ENCODE results near the gene DOC2A.

DNA sequence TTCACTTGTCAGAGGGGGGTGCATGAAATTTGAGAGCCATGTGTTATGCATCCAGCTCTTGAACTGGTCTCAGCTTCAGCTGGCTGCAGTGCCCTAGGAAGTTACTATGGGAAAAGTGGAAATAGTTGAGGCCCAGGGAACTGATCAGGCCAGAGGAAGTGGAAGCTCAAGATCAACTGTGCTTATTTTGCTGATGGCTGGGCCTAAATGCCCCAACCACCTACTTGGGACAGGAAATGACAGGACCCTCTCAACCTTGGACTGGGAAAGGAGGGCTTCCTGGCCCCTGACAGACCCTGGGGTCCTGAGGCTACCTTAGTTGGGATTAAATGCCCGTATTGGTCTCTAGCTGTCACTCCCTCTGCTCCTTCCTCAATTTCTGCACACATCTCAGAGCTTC lies 38.3 kb downstream of the DOC2A start:
- TF ChIP-seq COPS2 (conservative IDR thresholded peaks at IDR 0.05) (no peak), FUS (optimal IDR thresholded peaks at IDR 0.05; ENCODE audit: low read depth, low read length) (no peak), NBN (IDR thresholded peaks at IDR 0.05; ENCODE audit: low read depth) (no peak), POLR2AphosphoS5 (IDR thresholded peaks at IDR 0.05; ENCODE audit: control insufficient read depth, insufficient read depth, low read depth, low read length) (no peak), ZNF124 (CRISPR knock-in tag; IDR thresholded peaks at IDR 0.05) (no peak), ZNF431 (CRISPR knock-in tag; IDR thresholded peaks at IDR 0.05) (no peak)
- TF ChIP-seq, protein P1, sequence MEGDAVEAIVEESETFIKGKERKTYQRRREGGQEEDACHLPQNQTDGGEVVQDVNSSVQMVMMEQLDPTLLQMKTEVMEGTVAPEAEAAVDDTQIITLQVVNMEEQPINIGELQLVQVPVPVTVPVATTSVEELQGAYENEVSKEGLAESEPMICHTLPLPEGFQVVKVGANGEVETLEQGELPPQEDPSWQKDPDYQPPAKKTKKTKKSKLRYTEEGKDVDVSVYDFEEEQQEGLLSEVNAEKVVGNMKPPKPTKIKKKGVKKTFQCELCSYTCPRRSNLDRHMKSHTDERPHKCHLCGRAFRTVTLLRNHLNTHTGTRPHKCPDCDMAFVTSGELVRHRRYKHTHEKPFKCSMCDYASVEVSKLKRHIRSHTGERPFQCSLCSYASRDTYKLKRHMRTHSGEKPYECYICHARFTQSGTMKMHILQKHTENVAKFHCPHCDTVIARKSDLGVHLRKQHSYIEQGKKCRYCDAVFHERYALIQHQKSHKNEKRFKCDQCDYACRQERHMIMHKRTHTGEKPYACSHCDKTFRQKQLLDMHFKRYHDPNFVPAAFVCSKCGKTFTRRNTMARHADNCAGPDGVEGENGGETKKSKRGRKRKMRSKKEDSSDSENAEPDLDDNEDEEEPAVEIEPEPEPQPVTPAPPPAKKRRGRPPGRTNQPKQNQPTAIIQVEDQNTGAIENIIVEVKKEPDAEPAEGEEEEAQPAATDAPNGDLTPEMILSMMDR (IDR thresholded peaks at IDR 0.05 in 2 of 3, conservative IDR thresholded peaks at IDR 0.05 in 1 of 3; ENCODE audit: insufficient read depth in 2 of 3, low read depth in 1 of 3, low read length in 3 of 3) = no peak
